ENCODE data around the gene CAPS.

DNA sequence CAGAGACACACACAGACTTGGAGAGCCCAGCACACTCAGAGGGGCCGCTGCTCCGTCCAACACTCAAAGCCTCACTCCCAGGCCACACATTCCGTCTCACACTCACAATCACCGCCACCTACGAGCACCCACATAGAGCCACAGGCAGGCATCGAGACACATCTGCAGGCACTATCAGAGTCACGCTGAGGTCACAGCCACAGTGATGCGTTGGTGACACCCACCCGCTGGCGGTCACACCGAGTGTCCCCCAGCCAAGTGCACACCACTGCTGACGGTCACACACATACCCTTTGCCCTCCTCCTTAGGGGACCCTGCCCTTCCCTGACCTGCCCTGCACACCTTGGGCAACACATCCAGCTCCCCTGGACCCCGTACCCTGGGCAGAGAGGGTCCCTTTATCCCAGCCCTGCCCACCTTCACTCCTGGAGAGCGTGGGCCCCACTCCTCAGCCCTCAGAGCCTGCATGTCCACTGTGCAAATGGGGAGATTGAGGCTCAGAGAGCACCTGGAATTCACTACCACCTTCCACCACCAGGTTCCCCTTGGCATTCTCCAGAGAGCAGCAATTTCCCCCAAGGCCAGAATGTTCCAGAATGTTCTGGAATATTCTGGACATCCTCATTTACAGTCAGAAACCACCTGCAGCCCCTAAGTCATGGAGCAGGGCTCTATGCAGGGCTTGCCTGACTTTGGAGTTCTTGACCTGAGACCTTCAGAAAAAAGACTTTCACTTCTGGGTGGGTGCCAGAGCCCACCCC is 49.1 kb upstream of the CAPS start:
- TF ChIP-seq, protein P1, sequence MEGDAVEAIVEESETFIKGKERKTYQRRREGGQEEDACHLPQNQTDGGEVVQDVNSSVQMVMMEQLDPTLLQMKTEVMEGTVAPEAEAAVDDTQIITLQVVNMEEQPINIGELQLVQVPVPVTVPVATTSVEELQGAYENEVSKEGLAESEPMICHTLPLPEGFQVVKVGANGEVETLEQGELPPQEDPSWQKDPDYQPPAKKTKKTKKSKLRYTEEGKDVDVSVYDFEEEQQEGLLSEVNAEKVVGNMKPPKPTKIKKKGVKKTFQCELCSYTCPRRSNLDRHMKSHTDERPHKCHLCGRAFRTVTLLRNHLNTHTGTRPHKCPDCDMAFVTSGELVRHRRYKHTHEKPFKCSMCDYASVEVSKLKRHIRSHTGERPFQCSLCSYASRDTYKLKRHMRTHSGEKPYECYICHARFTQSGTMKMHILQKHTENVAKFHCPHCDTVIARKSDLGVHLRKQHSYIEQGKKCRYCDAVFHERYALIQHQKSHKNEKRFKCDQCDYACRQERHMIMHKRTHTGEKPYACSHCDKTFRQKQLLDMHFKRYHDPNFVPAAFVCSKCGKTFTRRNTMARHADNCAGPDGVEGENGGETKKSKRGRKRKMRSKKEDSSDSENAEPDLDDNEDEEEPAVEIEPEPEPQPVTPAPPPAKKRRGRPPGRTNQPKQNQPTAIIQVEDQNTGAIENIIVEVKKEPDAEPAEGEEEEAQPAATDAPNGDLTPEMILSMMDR (IDR thresholded peaks at IDR 0.05) = no peak
- TF ChIP-seq EZH2 (IDR thresholded peaks at IDR 0.05) = no peak

All from neural progenitor cell (in vitro differentiated cells).